Urinary bladder (tissue), 4 donors: ENCODE data around the gene DCST2. TPM values are rescaled to one million over a fixed set of nuclear protein-coding genes. Genes with fewer than 3 reads are reported as not detected.
A peak's percentile ranks its signal among the peaks of the same experiment; 100 is the strongest.
"Not testable (repeated sequence)": the region's sequence is repeated elsewhere in the genome, so short reads cannot be mapped to it uniquely, and the experiment has no call there.

Experiments
- DNase-seq: peaks from one replicate; pipeline ENCODE4 v3.0.0-alpha.2; 2015; ENCODE audit errors: extremely low spot score
- H3K27ac ChIP-seq: one replicate; pipeline ENCODE4 v1.5.1; 2013; ENCODE audit warnings: low read depth, mild to moderate bottlenecking, moderate library complexity
- H3K36me3 ChIP-seq: one replicate; pipeline ENCODE4 v1.6.1; 2013; ENCODE audit warnings: mild to moderate bottlenecking, moderate library complexity; ENCODE audit not compliant: insufficient read depth
- H3K4me1 ChIP-seq: one replicate; pipeline ENCODE4 v1.6.1; 2013; ENCODE audit warnings: mild to moderate bottlenecking, moderate library complexity; ENCODE audit not compliant: insufficient read depth
- H3K4me3 ChIP-seq: one replicate; pipeline ENCODE4 v1.5.1; 2013; ENCODE audit warnings: low read depth, low read length
- WGBS: extraction: QIAGEN DNeasy Blood & Tissue Kit; methylation state at CpG from one replicate; pipeline ENCODE4 v1.1.7; 2013; 5-methylcytosine and 5-hydroxymethylcytosine counted together
- polyA plus RNA-seq: library from polyadenylated mRNA; stranded (reverse); fragments of 200-250 nt; gene quantifications from one replicate; pipeline ENCODE4 v1.2.3, GENCODE V29; 2013
- total RNA-seq: library from RNA; depleted of rRNA; stranded (reverse); fragments of >200 nt; gene quantifications from one replicate; pipeline ENCODE4 v1.2.3, GENCODE V29; 2014
- donor health status: healthy with polysubstance abuse.
- donor health status: healthy.

The DCST2 gene
- total and polyA plus RNA-seq, 2 donors: 0.53 to 1.2 TPM

DNA sequence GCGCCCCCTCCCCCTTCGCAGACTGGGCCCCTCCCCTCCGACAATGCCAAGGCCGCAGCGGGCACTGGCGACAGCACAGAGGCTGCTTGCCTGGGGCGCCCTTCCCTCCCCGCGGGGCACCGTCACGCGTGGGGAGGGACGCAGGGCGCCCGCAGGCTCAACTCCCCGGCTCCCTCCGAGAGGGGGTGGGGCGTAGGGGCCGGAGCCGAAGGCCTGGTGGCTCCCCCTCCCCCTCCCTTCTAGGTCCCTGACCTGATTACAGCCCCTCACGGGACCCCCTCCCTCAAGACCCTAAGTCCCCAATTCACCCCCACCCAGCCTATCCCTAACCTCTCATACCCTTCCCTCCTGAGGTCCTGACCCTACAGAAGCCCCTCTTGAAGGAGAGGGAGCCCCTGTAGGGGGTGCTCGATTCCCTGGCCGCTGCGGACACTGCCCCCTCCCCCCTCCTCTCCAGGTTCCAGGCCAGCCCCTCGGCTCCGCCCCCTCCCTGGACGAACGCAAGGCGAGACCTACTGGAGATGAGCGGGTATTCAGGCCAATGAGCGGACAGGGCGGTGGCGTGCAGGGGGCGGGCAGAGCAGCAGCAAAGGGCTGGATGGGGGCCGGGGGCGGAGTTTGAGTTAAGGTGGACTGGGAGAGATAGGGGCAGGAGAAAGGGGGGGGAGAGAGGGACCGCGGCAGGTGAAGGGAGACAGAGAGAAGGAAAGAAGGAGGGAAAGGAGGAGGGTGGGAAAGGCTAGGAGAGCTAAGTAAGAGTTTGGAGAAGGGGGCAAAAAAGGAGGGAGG lies 31.7 kb downstream of the DCST2 start:
- H3K4me3 ChIP-seq: peak overlapping the region; percentile 83
- H3K27ac ChIP-seq: peak overlapping the region; percentile 88
- H3K4me1 ChIP-seq: no peaks in the 10 kb centered on the region
- peak; percentile 99 for DNase-seq
- H3K36me3 ChIP-seq: no peaks in the 10 kb centered on the region
- under 1% methylated on average over 38 of the region's 38 CpGs for WGBS

DNA sequence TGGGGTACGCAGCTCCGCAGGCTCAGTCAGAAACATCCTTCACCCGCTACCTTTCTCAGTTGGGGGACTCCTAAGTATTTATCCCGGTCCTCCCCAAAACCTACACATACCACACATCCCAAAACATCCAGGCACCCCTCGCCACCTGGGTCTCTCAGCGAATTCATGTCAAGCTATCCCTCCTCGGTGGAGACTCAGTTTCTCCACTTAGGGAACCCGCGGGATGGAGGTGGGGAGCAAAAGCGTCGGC lies 32.2 kb downstream of the DCST2 start:
- Histone ChIP-seq H3K4me3 (peak overlapping the region; percentile 83), H3K36me3 (no peaks in the 10 kb centered on the region), H3K4me1 (no peaks in the 10 kb centered on the region), H3K27ac (peak overlapping the region; percentile 88)
- no peak for DNase-seq
- WGBS: under 1% methylated on average over 11 of the region's 11 CpGs

GRCh38 chr1:155000726-155001424 lies 32.7 kb downstream of the DCST2 start:
- under 1% methylated on average over 43 of the region's 43 CpGs for WGBS
- DNase-seq: peak; percentile 75

GRCh38 chr1:155000411-155000725 lies 33.2 kb downstream of the DCST2 start:
- Histone ChIP-seq H3K4me1 (no peaks in the 10 kb centered on the region), H3K36me3 (no peaks in the 10 kb centered on the region), H3K27ac (peak overlapping the region; percentile 88), H3K4me3 (peak overlapping the region; percentile 83)
- no peak for DNase-seq
- WGBS: 2% methylated on average over 13 of the region's 13 CpGs

More at GRCh38 chr1:155000726-155001424, 32.7 kb downstream of the DCST2 start:
- Histone ChIP-seq H3K4me3 (peak overlapping the region; percentile 83), H3K27ac (peak overlapping the region; percentile 88), H3K36me3 (no peaks in the 10 kb centered on the region), H3K4me1 (no peaks in the 10 kb centered on the region)

GRCh38 chr1:154999571-155000410 lies 33.8 kb downstream of the DCST2 start:
- Histone ChIP-seq H3K36me3 (no peaks in the 10 kb centered on the region), H3K27ac (peak overlapping the region; percentile 61), H3K4me1 (no peaks in the 10 kb centered on the region), H3K4me3 (peak overlapping the region; percentile 83)
- WGBS: 2% methylated on average over 50 of the region's 50 CpGs
- no peak for DNase-seq

- Histone ChIP-seq H3K4me3 (peak overlapping the region; percentile 29), H3K4me1 (no peaks in the 10 kb centered on the region), H3K36me3 (no peaks in the 10 kb centered on the region), H3K27ac (no peak overlapping the region)
- WGBS: 10% methylated on average over 40 of the region's 40 CpGs
- DNase-seq: no peak
Measured at GRCh38 chr1:154998818-154999570, 34.6 kb downstream of the DCST2 start.

DNA sequence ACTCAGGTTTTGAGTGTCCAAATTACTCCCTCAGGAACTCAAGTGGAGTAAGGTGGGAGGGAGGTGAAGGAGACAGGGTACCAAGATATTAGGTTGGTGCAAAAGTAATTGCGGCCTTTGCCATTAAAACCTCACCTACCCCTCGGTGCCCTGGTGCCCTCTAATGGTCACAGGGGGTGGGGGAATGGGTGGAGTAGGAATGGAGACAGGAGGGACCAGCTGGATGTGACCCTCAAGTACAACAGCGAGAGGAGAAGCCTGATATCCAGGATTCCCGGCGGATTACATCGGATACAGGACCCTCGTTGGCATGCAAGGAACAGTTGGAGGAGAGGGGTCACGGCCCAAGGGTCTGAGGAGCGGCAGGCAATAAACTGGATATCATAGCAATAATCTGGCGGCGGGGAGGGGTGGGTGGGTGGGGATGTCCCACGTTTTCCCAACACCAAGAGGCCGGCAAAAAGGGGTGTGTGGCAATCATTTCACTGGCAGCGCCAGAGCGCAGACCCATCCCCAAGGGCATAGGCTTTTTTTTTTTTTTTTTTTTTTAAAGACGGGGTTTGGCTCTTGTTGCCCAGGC lies 35.3 kb downstream of the DCST2 start:
- Histone ChIP-seq H3K4me3 (no peak overlapping the region), H3K27ac (no peak overlapping the region), H3K36me3 (no peaks in the 10 kb centered on the region), H3K4me1 (no peaks in the 10 kb centered on the region)
- WGBS: 71% methylated on average over 16 of the region's 16 CpGs
- DNase-seq: no peak

DNA sequence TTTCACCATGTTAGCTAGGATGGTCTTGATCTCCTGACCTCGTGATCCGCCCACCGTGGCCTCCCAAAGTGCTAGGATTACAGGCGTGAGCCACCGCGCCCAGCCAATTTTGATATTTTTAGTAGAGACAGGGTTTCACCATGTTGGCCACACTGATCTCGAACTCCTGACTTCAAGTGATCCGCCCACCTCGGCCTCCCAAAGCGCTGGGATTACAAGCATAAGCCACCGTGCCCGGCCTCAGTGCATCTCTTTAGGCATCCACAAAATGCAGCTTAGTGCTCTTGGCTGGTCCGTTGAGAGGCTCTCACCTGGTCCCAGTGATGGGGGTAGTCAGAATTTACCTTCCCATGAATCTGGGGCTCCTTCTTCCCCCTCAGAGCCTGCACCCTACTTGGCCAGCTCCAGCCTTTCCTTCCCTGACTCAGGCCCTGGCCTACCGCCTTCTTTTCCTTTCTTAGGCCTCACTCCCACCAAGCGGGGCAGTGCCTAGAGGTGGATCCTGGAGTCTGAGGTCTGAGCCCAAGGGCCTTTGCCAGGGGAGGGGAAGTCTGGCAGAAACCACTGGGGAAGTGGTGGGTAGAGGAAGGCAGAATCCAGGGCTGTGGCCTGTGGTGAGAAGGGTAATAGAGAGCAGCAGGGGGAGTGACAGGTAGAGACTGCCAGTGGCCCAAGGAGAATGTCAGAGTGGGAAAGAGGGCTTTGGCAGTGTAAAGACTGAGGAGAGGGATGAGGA lies 36.4 kb downstream of the DCST2 start:
- Histone ChIP-seq H3K36me3 (no peaks in the 10 kb centered on the region), H3K4me3 (no peak overlapping the region), H3K4me1 (no peaks in the 10 kb centered on the region), H3K27ac (no peak overlapping the region)
- DNase-seq: no peak
- 82% methylated on average over 15 of the region's 15 CpGs for WGBS

DNA sequence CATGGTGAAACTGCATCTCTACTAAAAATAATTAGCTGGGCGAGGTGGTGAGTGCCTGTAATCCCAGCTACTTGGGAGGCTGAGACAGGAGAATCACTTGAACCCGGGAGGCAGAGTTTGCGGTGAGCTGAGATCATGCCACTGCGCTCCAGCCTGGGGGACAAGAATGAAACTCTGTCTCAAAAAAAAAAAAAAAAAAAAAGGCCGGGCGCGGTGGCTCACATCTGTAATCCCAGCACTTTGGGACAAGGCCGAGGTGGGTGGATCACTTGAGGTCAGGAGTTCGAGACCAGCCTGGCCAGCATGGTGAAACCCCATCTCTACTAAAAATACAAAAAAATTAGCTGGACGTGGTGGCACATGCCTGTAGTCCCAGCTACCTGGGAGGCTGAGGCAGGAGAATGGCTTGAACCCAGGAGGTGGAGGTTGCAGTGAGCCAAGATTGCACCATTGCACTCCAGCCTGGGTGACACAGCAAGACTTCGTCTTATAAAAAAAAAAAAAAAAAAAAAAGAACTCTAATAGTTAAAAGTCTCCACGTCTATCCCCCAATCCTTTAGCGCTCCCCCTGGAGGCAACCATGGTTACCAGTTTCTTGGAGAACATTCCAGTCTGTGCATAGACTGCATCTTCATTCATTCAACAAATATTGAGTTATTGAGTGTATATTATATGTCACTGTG lies 38.1 kb downstream of the DCST2 start:
- H3K27ac ChIP-seq, H3K36me3 ChIP-seq, H3K4me3 ChIP-seq, H3K4me1 ChIP-seq, DNase-seq: not testable (repeated sequence)
- WGBS: 57% methylated on average over 13 of the region's 13 CpGs

DNA sequence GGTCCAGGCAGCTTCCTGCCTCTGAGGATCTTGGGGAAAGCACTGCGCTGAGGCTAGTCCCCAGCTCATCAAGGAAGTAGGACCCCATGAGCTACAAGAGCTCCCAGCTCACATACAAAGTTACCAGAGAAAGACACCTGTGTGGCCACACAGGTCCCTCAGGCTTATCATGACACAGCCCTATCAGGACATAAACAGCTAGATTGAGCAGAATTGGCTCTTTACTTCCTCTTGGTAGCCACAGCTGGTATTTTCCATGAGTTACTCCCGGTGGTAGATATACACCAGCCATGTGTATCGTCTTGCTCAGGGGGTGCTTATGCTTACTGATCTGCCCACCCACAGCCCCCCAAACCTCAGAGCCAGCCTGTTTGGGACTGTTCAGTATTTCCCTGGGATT lies 39.0 kb downstream of the DCST2 start:
- no peak overlapping the region for H3K4me3 ChIP-seq
- WGBS: 64% methylated on average over 3 of the region's 3 CpGs
- H3K36me3 ChIP-seq: no peaks in the 10 kb centered on the region
- no peak for DNase-seq
- no peak overlapping the region for H3K27ac ChIP-seq
- no peaks in the 10 kb centered on the region for H3K4me1 ChIP-seq

GRCh38 chr1:154994269-154994587 lies 39.4 kb downstream of the DCST2 start:
- 73% methylated on average over 1 of the region's 1 CpG for WGBS
- Histone ChIP-seq H3K4me3 (no peak overlapping the region), H3K4me1 (no peaks in the 10 kb centered on the region), H3K27ac (no peak overlapping the region), H3K36me3 (no peaks in the 10 kb centered on the region)
- DNase-seq: no peak

DNA sequence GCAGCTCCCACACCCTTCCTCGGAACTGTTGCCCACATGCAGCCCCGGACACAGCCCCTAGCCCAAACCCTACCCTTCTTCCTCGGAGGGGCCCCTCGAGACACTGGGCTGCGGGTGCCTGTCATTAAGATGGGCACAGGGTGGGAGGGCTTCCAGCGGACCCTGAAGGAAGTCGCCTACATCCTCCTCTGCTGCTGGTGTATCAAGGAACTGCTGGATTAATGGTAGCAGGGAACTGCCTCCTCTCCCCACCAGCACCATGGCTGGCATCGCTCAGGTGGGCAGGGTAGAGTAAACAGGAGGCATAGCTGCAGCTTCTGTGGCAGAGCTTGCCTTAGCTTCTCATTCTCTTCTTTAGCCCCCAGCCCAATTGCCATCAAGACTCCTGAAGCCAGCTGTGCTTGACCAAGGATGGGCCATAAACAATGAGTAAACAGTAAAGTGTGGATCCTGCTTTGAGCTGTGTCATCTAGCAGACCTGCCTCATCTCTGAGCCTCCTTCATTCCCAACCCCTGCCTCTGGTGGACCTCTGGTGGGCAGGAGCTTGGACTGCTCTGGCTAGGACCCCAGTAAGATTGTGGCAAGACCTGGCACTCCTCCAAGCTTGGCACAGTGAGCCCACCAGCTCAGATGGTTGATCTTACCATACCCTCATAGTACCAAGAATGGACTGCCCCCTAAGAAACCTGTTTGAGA lies 39.9 kb downstream of the DCST2 start, which contains the start of gene LENEP:
Gene LENEP (plus strand): TSS at position 15 of the 697 bp plus-strand sequence. CDS start 22 bp downstream, at position 37.
- H3K4me1 ChIP-seq: no peaks in the 10 kb centered on the region
- H3K27ac ChIP-seq: no peak within 1 kb of the TSS
- 75% methylated on average over 8 of the region's 8 CpGs for WGBS
- no peak within 1 kb of the TSS for H3K4me3 ChIP-seq
- no peak for DNase-seq
- H3K36me3 ChIP-seq: no peaks in the 10 kb centered on the region
